DMS 273 treated with DMSO at 0.1 percent for 48 hours (cell line): ENCODE measurements around the gene SLC6A12.

Experiments
- DNase-seq: peaks from one replicate; lab custom pipeline; 2025; lab: John Stamatoyannopoulos, UW

Gene SLC6A12

GRCh38 chr12:215116-215515 is 1.2 kb upstream of the SLC6A12 start:
- DNase-seq, result no peak

GRCh38 chr12:213527-213932 is 427 bp downstream of the SLC6A12 start:
- DNase-seq, result no peak

GRCh38 chr12:212715-213526 is 1.0 kb downstream of the SLC6A12 start:
- peak; percentile 31 for DNase-seq

- no peak for DNase-seq
These were observed 1.6 kb downstream of the SLC6A12 start for GRCh38 chr12:212415-212714.

GRCh38 chr12:211639-212414 is 2.1 kb downstream of the SLC6A12 start:
- no peak for DNase-seq

GRCh38 chr12:211142-211465 is 2.9 kb downstream of the SLC6A12 start:
- DNase-seq, result no peak

- DNase-seq, result no peak
These were observed 3.4 kb downstream of the SLC6A12 start for GRCh38 chr12:210277-211141.

- DNase-seq, result no peak
These were observed 4.1 kb downstream of the SLC6A12 start for GRCh38 chr12:209851-210250.

- no peak for DNase-seq
These were observed 4.7 kb downstream of the SLC6A12 start for GRCh38 chr12:209246-209645.

GRCh38 chr12:208813-209212 is 5.1 kb downstream of the SLC6A12 start:
- no peak for DNase-seq

GRCh38 chr12:207804-208203 is 6.2 kb downstream of the SLC6A12 start:
- DNase-seq, result no peak

- no peak for DNase-seq
These were observed 7.1 kb downstream of the SLC6A12 start for GRCh38 chr12:206746-207440.

GRCh38 chr12:205026-205425 is 8.9 kb downstream of the SLC6A12 start:
- no peak for DNase-seq

GRCh38 chr12:204261-204678 is 9.7 kb downstream of the SLC6A12 start:
- DNase-seq, result no peak

- no peak for DNase-seq
These were observed 10.3 kb downstream of the SLC6A12 start for GRCh38 chr12:203462-204260.

GRCh38 chr12:203074-203461 is 10.9 kb downstream of the SLC6A12 start:
- DNase-seq, result no peak

- DNase-seq, result no peak
These were observed 11.8 kb downstream of the SLC6A12 start for GRCh38 chr12:202081-202731.

- no peak for DNase-seq
These were observed 12.6 kb downstream of the SLC6A12 start for GRCh38 chr12:201361-201760.

- no peak for DNase-seq
These were observed 15.3 kb downstream of the SLC6A12 start for GRCh38 chr12:198705-199104.

- DNase-seq, result no peak
These were observed 15.9 kb downstream of the SLC6A12 start for GRCh38 chr12:197911-198695.
